NCI-H345 treated with DMSO at 0.1 percent for 48 hours (cell line): ENCODE measurements around the gene TENT5C.
A peak's percentile ranks its signal among the peaks of the same experiment; 100 is the strongest.

Experiments
- DNase-seq: peaks from one replicate; lab custom pipeline; 2025; ENCODE audit not compliant: unreplicated experiment; lab: John Stamatoyannopoulos, UW

Gene TENT5C

DNA sequence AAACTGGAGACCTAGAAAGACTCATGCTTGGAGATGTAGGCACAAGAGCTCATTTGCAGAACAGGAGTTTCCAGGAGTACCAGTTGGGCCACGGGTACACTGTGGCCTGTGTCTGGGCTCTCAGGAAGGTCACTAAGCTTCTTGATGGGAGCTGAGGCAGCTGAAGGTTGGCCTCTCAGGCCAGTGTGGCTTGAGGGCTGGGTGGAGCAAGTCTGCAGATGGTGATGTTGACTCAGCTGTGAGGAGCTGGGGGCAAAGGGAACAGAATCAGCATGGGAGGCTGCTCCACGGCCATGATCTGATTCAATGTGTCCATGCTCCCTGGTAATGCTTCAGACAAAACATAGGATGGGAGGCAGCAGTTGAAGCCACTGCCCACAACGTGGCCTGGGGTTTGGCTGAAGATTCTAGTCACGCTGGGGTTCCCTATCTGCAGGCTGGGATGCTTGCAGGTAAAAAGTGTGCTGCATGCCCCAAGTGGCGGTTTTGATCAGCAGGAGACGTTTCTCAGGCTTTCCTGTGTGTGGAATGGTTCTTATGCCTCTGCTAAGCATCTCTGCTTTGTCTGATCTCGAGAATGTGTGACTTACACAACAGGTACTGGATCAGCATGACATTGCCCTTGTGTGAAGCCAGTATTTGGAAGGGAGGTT, 15.4 kb upstream of the TENT5C start:
- no peak for DNase-seq

DNA sequence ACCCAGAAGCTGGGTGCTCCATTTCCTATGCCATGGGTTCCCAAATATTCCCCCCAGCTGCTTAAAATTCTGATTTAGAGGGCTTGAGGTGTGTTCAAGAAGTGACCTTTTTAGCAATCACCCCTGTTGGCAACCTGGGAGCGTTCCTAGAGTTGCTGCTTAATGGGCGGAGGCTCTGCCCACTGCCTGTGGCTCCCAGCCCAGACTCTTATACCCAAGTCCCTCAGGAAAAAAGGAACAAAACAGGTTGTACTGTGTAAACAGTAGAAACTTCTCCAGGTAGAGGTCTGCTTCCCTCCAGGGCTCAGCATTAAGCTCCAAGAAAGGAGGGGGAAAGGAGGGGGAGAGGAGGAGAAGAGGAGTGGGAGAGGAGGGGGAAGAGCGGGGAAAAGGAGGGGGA, 14.6 kb upstream of the TENT5C start:
- DNase-seq: no peak

DNA sequence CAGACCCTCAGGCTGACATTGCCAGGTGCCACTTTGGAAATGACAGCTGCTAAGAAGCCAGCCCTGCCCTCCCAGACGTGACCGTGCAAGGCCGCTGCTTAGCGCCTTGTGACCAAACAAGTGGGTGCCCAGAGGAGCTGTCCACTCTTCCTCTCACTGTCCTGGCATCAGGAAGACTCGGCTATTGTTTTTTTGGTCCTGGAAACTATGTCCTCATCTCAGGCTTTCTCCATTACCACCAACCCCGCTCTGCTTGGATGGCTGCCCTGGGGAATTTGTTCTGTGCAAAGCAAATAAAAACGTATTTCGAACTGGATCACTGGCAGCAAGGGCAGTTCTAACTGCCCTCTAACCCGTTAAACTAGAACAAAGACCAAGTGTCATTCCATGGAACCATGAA, 13.7 kb upstream of the TENT5C start:
- DNase-seq: no peak

- no peak for DNase-seq
Observed at GRCh38 chr1:117594261-117594990, 11.4 kb upstream of the TENT5C start.

DNA sequence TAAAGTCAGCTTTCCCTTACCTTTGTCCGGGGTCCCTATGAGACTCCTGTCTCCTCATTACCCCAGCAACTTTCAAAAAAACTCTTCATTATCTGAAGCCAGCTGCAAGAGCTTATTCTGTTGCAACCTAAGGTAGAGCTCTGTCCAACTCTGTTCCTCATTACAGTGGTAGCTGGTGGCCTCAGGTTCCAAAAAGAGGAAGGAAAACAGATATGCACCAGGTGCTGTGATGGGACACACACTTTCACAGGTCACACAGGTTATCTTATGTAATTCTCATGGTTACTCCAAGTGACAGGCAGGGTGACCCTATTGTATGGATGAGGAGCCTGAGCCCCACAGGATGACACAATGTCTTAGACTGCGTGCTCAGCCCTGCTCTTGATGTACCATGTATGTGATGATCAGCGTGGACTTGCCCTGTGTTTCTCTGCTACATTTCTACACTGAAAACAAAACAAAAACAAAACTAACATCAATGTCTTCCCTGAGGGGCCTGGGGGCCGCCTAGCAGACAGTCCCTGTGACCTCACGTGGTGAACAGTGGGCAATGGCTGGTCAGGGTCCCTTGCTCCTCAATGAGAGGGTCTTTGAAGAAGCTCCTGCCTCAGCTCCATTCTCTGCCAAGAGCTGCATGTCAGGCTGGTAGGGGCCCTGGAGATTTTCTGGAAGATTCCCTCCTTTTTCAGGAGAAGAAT, 9.7 kb upstream of the TENT5C start:
- no peak for DNase-seq

GRCh38 chr1:117598489-117598888, 7.4 kb upstream of the TENT5C start:
- no peak for DNase-seq

DNA sequence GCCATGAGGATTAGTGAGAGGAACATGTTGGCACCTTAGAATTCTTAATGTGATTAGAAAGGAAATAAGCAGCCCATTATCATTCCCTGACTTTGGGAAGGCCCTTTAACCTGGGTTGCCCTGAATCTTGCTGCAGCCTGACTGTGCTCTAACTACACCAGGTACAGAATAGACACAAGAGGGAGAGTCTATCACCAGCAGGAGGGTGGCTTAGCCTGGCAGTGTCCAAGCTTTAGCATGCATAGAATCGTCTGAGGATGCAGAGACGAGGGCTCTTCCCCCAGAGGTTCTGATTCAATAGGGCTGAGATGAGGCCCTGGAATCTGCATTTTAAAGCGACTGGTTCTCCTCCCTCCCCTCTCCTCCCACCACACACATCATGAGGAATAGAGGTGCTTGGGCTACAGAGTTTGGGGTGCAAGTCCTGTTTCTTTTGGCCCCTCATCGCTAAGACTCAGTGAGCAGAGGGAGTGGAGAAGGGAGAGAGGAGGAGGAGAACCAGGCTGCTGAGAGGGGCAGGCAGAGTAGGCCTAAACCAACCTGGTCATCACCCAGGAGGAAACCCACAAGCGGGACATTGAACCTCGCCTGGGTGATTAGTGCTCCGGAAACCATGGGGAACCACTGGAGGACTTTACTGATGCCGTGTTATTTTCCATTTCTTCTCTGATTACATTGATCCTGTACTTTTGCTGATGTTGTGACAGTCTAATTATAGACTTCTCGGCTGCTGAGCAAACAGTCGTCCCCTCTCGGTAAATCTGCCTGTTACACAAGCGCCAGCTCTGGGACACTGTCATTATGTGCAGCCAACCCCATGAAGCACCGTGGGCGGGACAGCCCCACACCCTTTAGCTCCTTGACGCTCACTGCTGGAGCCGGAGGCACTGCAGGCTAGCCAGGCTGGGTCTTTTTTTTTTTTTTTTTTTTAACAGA, 6.3 kb upstream of the TENT5C start:
- DNase-seq: peak; percentile 40

GRCh38 chr1:117600325-117600943, 5.4 kb upstream of the TENT5C start:
- DNase-seq: no peak

DNA sequence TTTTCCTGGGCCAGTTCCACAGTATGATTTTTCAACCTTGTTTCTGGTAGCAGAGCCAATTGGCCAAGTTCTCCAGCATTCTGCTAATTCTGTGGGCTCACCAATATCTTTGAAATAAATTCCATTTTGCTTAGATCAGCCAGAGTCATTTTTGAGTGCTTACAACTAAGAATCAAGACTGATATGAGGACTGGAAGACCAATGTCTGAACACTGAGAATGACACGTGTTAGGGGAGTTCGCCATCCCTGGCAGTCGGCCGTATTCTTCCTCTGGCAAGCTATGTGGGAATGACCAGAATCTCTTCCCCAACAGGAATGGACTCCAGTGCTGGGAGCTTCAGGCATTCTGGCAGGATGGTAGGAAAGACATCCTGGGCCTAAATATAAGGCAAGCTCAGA, 4.9 kb upstream of the TENT5C start:
- no peak for DNase-seq

- DNase-seq: no peak
Observed at GRCh38 chr1:117602862-117603261, 3.0 kb upstream of the TENT5C start.

DNA sequence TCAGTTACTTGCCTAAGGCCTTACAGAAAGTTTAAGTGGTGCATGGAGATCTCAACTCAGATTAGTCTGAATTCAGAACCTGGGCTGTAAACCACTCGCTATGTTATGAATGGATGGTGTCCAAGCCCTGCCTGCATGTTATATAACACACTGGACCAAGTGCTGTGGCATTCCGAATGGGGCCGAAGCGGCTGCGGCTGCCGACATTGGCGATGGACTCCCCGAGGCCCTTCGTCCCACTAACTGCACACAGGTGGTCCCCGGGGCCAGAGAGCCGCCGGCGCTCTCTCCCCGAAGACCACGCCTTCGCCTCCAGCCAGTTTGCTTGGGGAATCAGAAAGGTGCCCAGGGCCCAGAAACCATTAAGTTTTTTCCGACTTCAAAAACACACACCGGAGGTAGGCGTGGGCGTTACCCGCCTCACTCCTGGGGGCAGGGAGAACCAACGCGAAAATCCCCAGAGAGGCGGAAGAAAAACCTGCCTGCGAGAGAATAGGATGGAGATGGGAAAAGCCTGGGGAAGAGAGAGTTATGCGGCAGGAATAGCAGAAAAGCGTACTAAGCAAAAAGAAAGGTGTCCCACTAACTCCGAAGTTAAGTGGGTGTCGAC, 579 bp upstream of the TENT5C start:
- no peak for DNase-seq

DNA sequence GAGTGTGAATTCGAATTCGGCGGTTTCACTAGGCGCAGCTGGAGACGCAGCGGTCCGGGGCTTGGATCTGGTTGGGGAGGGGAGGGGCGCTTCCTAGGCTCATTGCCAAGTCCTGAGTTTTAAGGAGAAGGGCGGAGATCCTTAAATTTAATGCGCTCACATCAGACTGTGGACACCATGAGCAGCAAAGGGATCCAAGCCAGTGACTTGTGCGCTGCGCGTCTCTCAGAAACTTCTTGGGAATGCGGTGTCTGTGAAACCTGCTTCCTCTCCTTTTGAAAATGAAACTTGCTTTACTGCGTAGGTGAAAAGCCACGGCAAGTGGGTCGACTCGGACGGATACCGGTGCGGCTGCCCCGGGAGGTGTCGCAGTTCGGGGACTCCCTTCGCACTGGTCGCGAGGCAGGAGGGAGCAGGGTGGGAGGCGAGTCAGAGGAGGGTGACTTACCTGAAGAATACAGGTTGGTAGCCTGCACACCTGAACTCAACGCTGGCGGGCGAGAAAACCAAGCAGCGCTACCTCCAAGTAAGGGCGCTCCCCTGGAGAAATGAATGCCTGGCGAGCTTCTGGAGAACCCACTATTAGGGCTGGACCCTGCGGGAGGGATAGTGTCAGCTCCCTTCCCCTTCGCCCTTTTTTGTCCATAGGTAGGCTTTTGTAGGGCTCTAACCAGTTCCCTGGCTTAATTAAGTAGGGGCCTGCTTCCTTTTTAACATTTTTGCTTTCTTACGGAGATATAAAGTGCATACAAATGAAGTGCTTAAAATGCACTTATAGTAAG, 992 bp downstream of the TENT5C start:
- no peak for DNase-seq

DNA sequence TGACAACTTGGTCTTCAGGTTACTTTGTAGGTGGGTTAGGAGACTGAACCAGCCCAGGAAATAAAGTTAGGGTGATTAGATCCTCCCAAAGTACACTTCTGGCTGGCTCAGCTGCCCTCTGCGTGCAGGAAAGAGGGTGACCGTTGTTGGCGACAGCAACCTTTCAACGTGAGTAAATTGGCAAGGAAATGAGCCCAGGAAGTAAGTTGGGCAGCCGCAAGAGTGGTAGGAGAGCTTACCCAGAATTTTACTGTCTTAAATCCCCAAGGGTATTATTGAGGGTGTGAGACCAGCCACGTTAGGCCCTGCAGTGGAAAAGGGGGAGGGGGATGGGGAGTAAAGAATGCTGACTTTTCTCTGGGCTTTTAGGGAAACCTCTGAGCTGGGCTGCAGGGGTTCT, 1.6 kb downstream of the TENT5C start:
- DNase-seq: no peak

GRCh38 chr1:117608115-117608615, 2.3 kb downstream of the TENT5C start:
- no peak for DNase-seq

- DNase-seq: no peak
Observed at GRCh38 chr1:117608758-117609157, 2.9 kb downstream of the TENT5C start.

- no peak for DNase-seq
Observed at GRCh38 chr1:117609471-117609911, 3.6 kb downstream of the TENT5C start.

DNA sequence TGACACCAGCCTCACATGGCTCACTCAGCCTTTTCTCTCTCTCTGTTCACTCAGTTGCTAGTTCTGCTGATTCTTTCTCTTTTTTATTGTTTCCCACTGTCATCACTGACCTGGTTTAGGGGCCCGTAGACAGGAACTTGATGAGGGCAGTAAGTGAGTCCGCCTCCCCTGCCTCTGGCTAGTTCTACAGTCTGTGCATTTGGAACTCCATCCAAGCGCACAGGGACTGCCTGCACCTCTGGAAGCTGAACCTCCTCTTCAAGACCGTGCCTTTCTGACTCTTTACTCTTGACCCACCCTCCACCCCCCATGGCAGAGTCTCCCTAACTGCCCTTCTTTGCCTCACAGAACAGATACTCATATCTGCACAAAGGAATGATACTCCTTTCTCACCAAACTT, 4.2 kb downstream of the TENT5C start:
- DNase-seq: no peak

DNA sequence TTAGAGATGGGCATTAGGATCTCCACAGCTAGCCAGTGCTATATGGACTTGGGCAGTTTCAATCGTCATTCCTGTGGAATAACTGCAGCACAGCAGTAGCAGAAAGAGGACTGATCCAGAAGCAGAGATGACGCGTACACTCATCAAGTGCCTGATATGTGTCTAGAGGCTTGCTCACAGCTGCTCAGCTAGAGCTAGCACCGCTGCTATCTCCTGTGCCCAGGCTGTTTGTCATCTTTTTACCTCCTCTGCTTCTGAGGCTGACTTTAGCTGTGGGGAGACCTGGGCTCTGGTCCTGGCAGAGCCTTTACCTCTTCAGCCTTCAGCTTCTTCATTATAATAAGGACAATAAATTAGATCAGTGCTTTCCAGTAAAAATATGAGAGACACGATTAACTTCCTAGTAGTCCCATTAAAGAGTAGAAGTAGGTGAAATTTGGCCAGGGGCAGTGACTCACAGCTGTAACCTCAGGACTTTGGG, 5.3 kb downstream of the TENT5C start:
- no peak for DNase-seq

- DNase-seq: no peak
Observed at GRCh38 chr1:117611894-117612483, 6.1 kb downstream of the TENT5C start.
